ENCODE results near the gene ZNF467.

The ZNF467 gene

DNA sequence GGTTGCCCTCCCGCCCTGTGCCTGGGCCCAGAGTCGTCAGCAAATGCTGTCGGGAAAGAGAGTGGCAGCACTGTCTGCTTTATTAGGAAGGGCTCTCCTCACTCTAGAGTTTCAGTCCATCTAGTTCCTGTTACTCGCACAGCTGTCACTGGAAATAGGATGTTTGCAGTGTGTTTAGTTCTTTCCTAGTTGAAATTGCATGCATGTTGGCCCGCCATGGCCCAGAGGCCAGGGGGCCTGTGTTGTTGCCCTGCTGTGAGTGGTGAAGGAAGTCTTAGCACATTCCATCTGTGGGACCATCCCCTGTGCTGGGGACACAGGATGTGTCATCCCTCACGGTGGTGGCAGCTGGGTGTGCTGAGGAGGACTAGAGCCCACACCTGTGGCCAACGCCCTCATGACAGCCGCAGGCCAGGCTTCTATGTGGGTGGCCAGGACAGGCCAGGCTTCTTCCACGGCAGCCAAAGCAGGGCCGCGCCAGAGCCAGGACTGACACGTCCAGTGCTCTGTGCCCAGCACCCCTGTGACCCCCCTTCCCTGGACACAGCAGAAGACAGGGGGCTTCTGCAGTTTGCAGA, 45.4 kb downstream of the ZNF467 start:
- TF ChIP-seq, protein P1, sequence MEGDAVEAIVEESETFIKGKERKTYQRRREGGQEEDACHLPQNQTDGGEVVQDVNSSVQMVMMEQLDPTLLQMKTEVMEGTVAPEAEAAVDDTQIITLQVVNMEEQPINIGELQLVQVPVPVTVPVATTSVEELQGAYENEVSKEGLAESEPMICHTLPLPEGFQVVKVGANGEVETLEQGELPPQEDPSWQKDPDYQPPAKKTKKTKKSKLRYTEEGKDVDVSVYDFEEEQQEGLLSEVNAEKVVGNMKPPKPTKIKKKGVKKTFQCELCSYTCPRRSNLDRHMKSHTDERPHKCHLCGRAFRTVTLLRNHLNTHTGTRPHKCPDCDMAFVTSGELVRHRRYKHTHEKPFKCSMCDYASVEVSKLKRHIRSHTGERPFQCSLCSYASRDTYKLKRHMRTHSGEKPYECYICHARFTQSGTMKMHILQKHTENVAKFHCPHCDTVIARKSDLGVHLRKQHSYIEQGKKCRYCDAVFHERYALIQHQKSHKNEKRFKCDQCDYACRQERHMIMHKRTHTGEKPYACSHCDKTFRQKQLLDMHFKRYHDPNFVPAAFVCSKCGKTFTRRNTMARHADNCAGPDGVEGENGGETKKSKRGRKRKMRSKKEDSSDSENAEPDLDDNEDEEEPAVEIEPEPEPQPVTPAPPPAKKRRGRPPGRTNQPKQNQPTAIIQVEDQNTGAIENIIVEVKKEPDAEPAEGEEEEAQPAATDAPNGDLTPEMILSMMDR (IDR thresholded peaks at IDR 0.05; ENCODE audit: low read depth, low read length) = no peak
- H3K4me3 ChIP-seq (ENCODE audit: low read depth, low read length) = no peak overlapping the region

DNA sequence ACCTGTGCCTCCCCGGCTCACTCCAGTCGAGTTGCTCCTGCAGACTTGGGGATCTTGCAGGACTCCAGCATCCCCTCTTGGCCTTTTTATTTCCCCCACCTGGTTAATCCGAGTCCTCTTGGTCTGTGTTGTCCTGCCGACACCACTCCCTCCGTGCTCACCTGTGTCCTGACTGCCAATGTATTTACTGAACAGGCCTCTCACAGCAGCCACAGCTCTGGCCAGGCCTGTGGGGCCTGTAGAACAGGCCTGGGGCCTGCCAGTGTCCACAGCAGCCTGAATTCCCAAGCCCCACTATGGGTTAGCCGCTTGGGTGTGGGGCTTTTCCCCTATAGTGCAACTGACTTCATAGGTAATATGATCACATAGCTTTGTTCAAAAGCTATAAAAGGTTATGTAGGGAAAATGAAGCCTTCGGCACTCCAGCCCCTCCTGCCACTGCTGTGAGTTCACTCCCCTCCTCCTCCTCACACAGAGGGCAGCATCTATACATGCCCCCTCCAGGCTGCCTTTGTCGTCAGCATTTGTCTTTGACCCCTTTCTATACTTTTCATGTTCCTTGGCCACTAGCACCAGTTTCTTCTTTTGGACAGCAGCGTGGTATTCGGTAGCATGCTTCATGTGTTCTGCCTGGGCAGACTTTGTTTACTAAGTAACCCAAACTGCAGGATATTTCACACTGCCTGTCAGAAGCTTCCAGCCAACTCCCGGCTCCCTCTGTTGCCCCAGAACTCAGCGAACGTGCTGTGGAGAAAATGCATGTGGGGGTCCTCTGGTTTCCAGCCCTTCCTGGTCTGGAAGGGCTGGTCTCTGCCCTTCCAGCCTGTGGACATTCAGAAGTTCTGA, 46.1 kb downstream of the ZNF467 start:
- no peak overlapping the region for H3K4me3 ChIP-seq (ENCODE audit: low read depth, low read length)
- TF ChIP-seq, protein P1 (IDR thresholded peaks at IDR 0.05; ENCODE audit: low read depth, low read length) = no peak

DNA sequence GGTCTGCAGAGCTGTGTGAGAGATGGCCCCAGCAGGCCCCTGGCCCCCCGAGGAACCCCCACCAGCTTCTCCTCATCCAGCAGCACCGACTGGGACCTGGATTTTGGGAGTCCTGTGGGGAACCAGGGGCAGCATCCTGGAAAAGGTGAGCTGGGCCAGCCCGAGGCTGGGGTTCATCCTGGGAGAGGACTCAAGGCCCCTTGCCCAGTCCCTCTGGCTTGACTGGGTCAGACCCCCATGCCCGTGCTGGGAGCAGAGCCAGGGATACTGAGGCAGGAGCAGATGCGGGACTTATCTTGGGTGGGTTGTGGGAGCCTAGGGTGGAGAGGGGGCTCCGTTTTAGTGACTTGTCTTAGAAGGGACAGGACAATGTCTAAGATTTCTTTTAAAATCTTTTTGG, 47.5 kb downstream of the ZNF467 start:
- TF ChIP-seq, protein P1 (IDR thresholded peaks at IDR 0.05; ENCODE audit: low read depth, low read length) = no peak
- no peak overlapping the region for H3K4me3 ChIP-seq (ENCODE audit: low read depth, low read length)

DNA sequence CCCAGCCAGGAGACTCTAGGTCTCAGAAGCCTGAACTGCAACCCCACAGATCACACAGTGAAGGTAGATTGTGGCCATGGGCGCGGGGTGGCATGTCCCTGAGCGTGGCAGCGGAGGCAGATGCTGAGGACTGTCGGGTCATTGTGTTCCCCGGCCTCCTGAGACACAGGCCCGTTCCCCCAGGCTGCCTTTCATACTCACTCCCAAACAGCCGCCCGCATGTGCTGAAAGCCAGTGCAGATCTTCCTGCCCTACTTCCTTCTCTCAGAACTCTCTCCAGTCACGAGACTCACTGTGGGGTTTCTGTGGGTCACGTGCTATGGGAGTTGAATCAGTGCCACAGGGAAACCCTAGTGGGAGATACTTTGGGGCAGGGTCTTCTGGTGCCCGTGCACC, 48.0 kb downstream of the ZNF467 start:
- TF ChIP-seq, protein P1 (IDR thresholded peaks at IDR 0.05; ENCODE audit: low read depth, low read length) = no peak
- no peak overlapping the region for H3K4me3 ChIP-seq (ENCODE audit: low read depth, low read length)

DNA sequence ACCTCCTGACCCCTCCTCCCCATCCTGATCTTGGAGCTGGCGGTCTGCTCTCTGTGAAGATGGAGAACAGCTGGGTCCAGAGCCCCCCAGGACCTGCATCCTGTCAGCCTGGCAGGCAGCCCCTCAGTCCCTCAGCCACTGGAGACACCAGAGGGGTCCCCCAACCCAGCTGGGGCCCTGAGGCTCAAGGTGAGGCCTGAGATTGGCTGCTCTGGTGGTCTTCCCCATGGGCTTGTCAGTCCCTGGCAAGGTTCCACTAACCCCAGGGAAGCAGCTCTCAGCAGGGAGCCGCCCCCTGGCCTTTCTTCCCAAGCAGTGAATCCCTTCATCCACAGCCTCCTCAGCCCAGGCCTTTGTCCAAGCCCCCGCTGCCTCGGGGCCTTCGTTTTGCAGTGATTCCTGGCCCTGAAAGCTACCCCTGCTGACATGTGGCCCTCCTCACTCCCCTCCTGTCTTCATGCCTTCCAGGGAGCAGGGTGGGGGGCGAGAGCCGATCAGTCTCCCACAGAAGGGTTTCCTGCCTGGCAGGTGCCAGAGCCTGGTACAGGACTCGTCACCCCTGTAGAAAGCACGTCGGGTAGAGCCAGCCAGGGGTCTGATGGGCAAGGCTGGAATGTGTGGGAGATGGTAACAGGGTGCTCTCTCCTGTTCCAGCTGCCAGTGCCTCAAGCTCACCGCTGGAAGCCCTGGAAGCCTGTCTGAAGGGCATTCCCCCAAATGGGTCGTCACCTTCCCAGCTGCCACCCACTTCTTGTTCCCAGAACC, 48.5 kb downstream of the ZNF467 start:
- TF ChIP-seq, protein P1 (IDR thresholded peaks at IDR 0.05; ENCODE audit: low read depth, low read length) = no peak
- no peak overlapping the region for H3K4me3 ChIP-seq (ENCODE audit: low read depth, low read length)

DNA sequence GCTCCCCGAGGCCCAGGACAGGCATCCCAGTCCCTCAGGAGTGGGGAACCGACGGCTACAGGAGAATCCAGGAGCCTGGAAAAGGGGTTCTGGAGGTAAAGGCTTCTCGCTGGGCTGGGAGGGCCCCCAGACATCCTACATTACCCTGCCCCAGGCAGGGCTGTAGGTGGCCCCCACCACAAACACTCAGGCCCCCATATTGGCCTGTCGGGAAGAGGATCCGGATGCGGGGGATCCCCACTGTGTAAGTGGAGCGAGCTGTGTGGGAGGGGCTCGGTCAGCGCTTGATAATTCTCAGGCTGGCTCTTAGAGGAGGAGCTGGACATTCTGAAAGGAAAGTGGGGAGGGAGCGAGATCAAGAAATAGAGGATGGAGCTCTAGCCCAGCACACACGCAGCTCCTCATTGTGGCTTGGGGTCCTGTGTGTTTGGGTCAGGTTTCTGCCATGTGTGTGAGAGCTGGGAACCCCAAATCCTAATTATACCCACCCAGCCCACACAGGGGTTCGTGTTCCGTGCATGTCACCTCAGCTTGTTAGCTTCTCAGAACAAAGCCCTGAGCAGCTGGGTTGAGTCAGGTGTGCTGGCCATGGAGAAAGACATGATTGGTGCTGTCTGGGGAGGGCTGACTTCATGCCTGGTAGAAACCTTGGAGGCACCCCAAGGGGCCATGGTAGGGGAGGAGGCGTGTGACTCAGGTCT, 49.4 kb downstream of the ZNF467 start:
- TF ChIP-seq, protein P1 (IDR thresholded peaks at IDR 0.05; ENCODE audit: low read depth, low read length) = no peak
- H3K4me3 ChIP-seq (ENCODE audit: low read depth, low read length) = no peak overlapping the region
